Osteoblast (primary cell): ENCODE results near the gene OVOL1. TPM values are rescaled to one million over a fixed set of nuclear protein-coding genes. Genes with fewer than 3 reads are reported as not detected.

Experiments
- DNase-seq: peaks from one replicate; pipeline ENCODE4 v3.0.0; 2011; ENCODE audit warnings: low spot score, mixed read lengths; ENCODE audit not compliant: insufficient read length; ENCODE audit errors: missing footprints
- H2AFZ ChIP-seq: 2 replicates; pipeline ENCODE4 v1.6.0; 2011; ENCODE audit warnings: mild to moderate bottlenecking, low read length
- H3K27ac ChIP-seq: 2 replicates; pipeline ENCODE4 v1.5.1; 2011; ENCODE audit warnings: mild to moderate bottlenecking, low read depth, low read length, moderate library complexity
- H3K27me3 ChIP-seq: 2 replicates; pipeline ENCODE4 v1.6.0; 2012; ENCODE audit warnings: mild to moderate bottlenecking, control low read depth, inconsistent platforms, low read length, moderate library complexity; ENCODE audit not compliant: insufficient read depth
- H3K36me3 ChIP-seq: 2 replicates; pipeline ENCODE4 v1.5.1; 2011; ENCODE audit warnings: mild to moderate bottlenecking, low read length, control low read depth, moderate library complexity; ENCODE audit not compliant: insufficient read depth
- H3K4me1 ChIP-seq: 2 replicates; pipeline ENCODE4 v1.5.1; 2011; ENCODE audit warnings: mild to moderate bottlenecking, low read length, control low read depth, moderate library complexity; ENCODE audit not compliant: insufficient read depth
- H3K4me2 ChIP-seq: 2 replicates; pipeline ENCODE4 v1.6.0; 2011; ENCODE audit warnings: mild to moderate bottlenecking, low read length; ENCODE audit not compliant: insufficient read depth
- H3K4me3 ChIP-seq: fragments of 200-600 bp; sonication (generic); 3 replicates; pipeline ENCODE4 v1.5.1; 2012; ENCODE audit warnings: mild to moderate bottlenecking, low read length, inconsistent platforms; ENCODE audit not compliant: insufficient read depth
- H3K79me2 ChIP-seq: 2 replicates; pipeline ENCODE4 v1.6.0; 2012; ENCODE audit warnings: mild to moderate bottlenecking, low read length, control low read depth, inconsistent platforms; ENCODE audit not compliant: insufficient read depth
- H3K9me3 ChIP-seq: 2 replicates; pipeline ENCODE4 v1.5.1; 2011; ENCODE audit warnings: low read depth, low read length, control low read depth
- H4K20me1 ChIP-seq: 2 replicates; pipeline ENCODE4 v1.6.0; 2012; ENCODE audit warnings: mild to moderate bottlenecking, low read length, control low read depth; ENCODE audit not compliant: insufficient read depth
- total RNA-seq: library from RNA; depleted of rRNA; stranded (reverse); fragments of >200 nt; gene quantifications from 2 replicates; pipeline ENCODE4 v1.2.3, GENCODE V29; 2012
- TF ChIP-seq, protein P1 (sequence below): IDR thresholded peaks from 2 replicates; pipeline ENCODE4 v1.5.1; 2011; ENCODE audit warnings: mild to moderate bottlenecking, low read depth, low read length, moderate library complexity; ENCODE audit errors: extremely low read depth

Gene OVOL1
- total RNA-seq, 1 donor: not detected

GRCh38 chr11:65781962-65782815 lies 4.7 kb upstream of the OVOL1 start:
- Histone ChIP-seq H3K27ac (no peak overlapping the region), H3K36me3 (peaks cover 9% of the 10 kb centered on the region), H3K4me2 (no peak overlapping the region), H4K20me1 (peaks cover 18% of the 10 kb centered on the region), H3K79me2 (peaks cover 33% of the 10 kb centered on the region), H3K27me3 (peaks cover 20% of the 10 kb centered on the region), H3K9me3 (no peaks in the 10 kb centered on the region), H2AFZ (no peak overlapping the region), H3K4me3 (no peak overlapping the region), H3K4me1 (peaks cover 5% of the 10 kb centered on the region)
- peak; percentile 92 for DNase-seq
- TF ChIP-seq, protein P1, sequence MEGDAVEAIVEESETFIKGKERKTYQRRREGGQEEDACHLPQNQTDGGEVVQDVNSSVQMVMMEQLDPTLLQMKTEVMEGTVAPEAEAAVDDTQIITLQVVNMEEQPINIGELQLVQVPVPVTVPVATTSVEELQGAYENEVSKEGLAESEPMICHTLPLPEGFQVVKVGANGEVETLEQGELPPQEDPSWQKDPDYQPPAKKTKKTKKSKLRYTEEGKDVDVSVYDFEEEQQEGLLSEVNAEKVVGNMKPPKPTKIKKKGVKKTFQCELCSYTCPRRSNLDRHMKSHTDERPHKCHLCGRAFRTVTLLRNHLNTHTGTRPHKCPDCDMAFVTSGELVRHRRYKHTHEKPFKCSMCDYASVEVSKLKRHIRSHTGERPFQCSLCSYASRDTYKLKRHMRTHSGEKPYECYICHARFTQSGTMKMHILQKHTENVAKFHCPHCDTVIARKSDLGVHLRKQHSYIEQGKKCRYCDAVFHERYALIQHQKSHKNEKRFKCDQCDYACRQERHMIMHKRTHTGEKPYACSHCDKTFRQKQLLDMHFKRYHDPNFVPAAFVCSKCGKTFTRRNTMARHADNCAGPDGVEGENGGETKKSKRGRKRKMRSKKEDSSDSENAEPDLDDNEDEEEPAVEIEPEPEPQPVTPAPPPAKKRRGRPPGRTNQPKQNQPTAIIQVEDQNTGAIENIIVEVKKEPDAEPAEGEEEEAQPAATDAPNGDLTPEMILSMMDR: no peak

GRCh38 chr11:65782816-65783228 lies 4.0 kb upstream of the OVOL1 start:
- Histone ChIP-seq H4K20me1 (peaks cover 12% of the 10 kb centered on the region), H3K79me2 (peaks cover 27% of the 10 kb centered on the region), H3K4me1 (peaks cover 5% of the 10 kb centered on the region), H2AFZ (no peak overlapping the region), H3K27me3 (peaks cover 23% of the 10 kb centered on the region), H3K36me3 (peaks cover 3% of the 10 kb centered on the region), H3K9me3 (no peaks in the 10 kb centered on the region), H3K27ac (no peak overlapping the region), H3K4me2 (no peak overlapping the region), H3K4me3 (no peak overlapping the region)
- peak; percentile 83 for DNase-seq
- TF ChIP-seq, protein P1: no peak

- Histone ChIP-seq H2AFZ (no peak overlapping the region), H3K4me3 (no peak overlapping the region), H3K79me2 (peaks cover 1% of the 10 kb centered on the region), H3K36me3 (no peaks in the 10 kb centered on the region), H3K27ac (no peak overlapping the region), H3K4me2 (no peak overlapping the region), H4K20me1 (no peaks in the 10 kb centered on the region), H3K9me3 (no peaks in the 10 kb centered on the region), H3K4me1 (no peaks in the 10 kb centered on the region), H3K27me3 (peaks cover 42% of the 10 kb centered on the region)
- peak; percentile 92 for DNase-seq
- TF ChIP-seq, protein P1: no peak
Observed at GRCh38 chr11:65785319-65786007, 1.4 kb upstream of the OVOL1 start.
